GM18873 (cell line): ENCODE data around the gene CAST.

Source experiments
- ATAC-seq: cut with Tn5 transposase; IDR thresholded peaks from one replicate; pipeline ENCODE4 v1.9.1; 2021; ENCODE audit warnings: mild to moderate bottlenecking, moderate library complexity, moderate number of reproducible peaks; ENCODE audit not compliant: unreplicated experiment, low FRiP score

CAST gene

GRCh38 chr5:96708600-96708999 is 46.4 kb downstream of the CAST start:
- no peak for ATAC-seq

DNA sequence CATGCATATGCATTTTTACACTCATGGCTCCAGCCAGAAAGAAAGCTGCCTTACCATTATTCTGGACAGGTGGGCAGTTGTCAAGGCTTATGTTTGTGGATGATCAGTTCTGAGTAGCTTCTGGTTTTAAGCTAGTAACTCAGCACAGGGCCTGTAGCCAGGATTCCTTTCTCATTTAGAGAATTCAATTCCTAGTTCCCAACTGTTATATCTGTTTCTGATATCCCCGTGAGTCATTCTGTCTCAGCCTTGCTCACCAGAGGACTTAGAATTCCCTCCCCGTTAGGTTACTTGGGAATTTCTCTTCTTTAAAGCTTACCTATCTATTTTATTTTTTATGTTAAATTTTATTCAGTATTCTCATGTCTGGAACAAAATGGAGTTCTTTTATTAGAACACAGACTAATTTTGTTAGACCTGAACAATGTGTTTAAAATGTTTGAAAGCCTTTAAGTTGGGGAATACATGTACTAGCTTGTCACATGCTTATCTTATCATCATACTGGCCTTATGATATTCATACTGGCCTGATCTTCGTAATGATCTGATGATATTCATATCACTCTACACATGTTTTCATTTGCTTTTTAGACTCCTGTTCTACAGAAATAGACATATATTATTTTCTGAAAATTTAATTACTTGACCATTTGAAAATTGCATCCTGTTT is 47.1 kb downstream of the CAST start:
- no peak for ATAC-seq

- no peak for ATAC-seq
Measured at GRCh38 chr5:96712100-96712746, 50.0 kb downstream of the CAST start.

DNA sequence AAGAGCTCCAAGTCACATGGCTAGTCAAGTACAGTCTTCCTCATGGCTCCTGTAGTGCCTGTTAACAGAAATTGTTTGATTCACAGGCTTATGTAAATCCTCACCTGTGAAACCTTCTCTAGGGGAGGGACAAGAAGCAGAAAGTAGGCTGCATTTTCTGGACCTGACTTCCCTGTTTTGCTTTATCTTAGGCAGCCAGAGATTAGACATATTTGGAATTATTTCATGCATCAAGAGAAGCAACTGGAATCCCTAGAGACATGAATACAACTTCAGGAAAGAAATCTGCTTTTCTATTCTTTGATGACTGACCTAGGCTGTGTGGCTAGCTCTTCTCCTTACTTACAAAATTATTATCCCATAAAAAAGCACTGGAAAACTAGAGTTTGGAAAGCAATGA is 52.3 kb downstream of the CAST start:
- ATAC-seq = no peak

- ATAC-seq = no peak
Measured at GRCh38 chr5:96714951-96715451, 52.8 kb downstream of the CAST start.

- ATAC-seq = no peak
Measured at GRCh38 chr5:96716007-96716406, 53.8 kb downstream of the CAST start.

DNA sequence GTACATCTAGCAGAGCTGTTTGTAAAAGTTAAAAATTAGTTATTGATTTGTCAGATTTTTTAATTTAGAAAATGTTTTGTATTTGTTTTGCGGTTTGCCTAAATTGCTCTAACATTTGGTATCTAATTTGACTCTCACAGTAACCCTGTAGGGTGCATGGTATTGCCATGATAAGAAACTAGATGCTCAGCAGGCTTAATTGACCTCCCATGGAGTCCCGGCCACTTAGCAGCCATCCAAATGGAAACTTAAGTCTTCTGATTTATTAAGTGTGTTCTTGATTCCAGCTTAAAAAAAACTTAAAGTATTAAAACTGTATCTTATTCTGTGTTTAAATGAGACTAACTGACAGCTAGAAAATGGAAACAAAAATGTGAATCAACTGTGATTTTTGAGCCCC is 54.5 kb downstream of the CAST start:
- ATAC-seq = no peak

GRCh38 chr5:96717874-96718273 is 55.7 kb downstream of the CAST start:
- ATAC-seq = no peak

DNA sequence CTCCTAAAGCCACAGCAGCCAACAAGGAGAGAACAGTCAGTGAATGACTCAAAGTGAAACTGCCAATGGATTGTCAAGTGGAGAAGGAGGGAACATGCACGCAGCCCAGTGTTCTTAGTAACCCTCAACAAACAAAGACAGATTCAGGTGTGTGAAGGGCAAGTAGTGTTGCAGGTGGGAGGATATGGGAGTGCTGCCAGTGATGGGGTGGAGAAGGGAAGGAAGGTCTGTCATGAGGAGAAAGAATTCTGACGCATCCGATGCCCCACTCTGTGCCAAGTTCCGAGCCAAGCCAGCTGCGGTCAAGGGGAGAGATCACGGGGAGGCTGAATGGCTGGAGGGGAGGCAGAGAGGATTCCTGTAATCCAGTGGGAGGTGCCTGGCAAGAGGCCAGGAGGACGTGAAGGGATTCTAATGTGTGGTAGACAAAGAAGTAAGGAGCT is 56.5 kb downstream of the CAST start:
- ATAC-seq = no peak

DNA sequence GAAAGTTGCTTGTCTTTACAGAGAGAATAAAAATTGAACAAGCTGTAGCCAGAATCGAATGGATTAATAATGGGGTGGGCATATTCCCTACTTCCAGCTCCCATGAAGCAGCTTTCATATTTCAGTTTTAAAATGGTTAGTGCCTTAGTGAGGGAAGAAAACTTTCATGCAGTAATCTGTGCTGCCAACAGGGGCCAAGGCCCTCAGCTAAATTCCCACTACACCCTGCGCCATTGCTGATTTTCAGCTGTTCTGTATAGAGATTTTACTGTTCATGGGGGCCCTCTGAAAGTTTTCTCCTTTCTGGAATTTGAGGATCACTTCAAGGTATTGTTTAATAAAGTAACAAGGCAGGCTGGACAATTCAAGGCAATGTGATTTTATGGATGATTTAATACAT is 58.2 kb downstream of the CAST start:
- no peak for ATAC-seq

- ATAC-seq = no peak
Measured at GRCh38 chr5:96721351-96721977, 59.3 kb downstream of the CAST start.

DNA sequence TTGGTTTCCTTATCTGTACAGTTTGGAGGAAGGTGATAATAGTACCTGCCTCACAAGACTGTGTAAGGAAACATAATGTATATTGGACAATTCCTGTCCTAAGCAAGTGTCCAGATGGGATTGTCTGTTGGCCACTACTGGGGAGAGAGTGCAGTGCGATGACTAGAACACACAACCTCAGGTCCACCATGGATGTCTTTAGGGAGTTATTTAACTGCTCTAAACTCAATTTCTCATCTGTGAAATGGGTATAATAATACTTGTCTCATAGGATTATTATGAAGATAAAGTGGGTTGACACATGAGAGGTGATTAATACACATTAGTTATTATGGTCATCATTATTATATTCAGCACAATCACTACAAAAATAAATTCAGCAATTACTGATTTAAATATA is 63.1 kb downstream of the CAST start:
- ATAC-seq = no peak

- no peak for ATAC-seq
Measured at GRCh38 chr5:96726802-96727201, 64.6 kb downstream of the CAST start.

DNA sequence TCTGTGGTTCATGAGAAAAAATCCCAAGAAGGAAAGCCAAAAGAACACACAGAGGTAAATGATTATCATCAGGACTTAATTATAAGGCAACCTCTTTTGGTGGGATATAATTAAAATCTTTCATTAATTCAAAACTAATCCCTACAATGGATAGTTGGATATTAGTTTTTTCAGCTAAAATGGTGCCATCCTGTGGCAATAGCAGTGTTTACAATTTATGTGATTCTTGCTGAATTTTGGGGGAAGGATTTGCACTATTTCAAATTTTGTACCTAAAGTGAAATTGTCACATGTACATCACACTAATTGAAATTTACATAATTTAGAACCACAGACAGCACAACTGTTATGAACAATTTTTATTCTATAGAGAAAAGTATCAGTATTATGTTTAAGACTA is 67.0 kb downstream of the CAST start:
- ATAC-seq = no peak

- no peak for ATAC-seq
Measured at GRCh38 chr5:96730586-96730985, 68.4 kb downstream of the CAST start.

DNA sequence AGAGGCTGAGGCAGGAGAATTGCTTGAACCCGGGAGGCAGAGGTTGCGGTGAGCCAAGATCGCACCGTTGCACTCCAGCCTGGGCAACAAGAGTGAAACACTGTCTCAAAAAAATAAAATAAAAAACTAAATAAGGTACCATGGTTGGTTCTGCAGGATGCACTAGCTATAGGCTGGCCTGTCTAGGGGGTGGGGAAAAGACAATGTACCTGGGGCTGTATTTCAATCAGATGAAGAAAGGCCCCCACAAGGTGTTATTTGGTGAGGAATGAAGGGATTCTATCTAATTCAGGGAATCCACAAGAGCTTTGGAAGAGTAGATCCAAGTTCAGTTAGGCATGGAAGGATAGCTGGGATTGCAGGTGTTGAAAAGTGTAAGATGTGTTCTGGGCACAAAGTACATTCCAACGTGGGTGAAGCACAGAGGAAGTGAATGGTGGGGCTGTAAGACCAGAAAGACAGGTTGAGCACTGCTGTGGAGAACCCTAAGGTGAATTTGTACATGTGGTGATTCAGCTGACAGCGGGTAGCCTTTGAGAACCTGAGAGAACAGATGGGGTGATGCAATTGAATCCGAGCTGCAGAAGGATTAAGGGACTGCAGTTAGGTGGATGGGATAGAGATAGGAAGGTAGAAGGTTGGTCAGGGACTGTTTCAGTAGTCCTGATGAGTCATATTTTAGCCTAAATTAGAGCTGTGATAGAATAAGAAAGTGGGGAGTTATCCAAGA is 71.8 kb downstream of the CAST start:
- no peak for ATAC-seq

- no peak for ATAC-seq
Measured at GRCh38 chr5:96734871-96735325, 72.7 kb downstream of the CAST start.

DNA sequence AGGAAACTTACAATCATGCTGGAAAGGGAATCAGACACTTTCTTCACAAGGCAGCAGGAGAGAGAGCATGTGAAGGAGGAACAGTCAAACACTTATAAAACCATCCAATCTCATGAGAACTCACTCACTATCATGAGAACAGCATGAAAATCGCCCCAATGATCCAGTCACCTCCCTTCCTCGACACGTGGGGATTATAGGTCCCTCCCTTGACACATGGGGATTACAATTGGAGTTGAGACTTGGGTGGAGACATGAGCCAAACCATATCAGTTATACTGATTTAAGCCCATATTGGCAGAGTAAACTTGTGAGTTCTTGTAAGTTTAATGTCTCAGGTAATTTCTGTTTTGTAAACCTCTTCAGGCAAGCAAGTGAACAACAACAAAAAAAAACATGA is 74.8 kb downstream of the CAST start:
- ATAC-seq = no peak

DNA sequence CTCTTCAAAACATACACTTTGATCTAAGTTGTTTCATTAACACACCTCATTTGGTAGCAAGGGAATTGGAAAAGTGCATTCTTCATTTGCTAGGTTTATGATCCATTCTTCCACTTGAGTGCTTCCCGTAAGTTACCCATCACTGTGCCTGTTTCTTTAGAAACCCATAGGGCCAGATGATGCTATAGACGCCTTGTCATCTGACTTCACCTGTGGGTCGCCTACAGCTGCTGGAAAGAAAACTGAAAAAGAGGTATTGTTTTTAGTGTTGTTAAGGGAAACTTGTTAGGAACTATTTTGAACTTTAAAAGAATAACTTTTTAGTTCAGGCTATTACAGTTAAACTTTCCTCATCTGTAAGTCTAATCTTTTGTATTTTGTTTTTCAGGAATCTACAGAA is 78.9 kb downstream of the CAST start:
- ATAC-seq = no peak

- no peak for ATAC-seq
Measured at GRCh38 chr5:96741891-96742309, 79.7 kb downstream of the CAST start.

DNA sequence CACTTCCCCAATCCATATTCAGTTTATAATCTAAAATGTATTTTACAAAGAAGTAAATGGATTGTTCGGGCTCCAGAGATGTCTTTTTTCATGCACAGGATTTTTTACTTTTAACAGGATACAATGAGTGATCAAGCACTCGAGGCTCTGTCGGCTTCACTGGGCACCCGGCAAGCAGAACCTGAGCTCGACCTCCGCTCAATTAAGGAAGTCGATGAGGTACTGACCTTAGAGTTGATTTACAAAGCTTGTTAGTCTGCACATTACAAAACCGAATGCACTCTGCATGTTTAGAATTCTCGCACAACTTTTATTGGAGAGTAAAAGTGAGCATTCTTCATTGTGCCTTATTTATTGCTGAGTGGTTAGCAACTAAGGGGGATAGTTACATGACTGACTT is 80.4 kb downstream of the CAST start:
- no peak for ATAC-seq
